SIG-M5 (cell line): ENCODE results near the gene ANKDD1B.

Experiments
- DNase-seq: peaks from one replicate; lab custom pipeline; 2025; lab: John Stamatoyannopoulos, UW

ANKDD1B gene

GRCh38 chr5:75706016-75706415, 94.8 kb downstream of the ANKDD1B start:
- DNase-seq, result no peak

- DNase-seq, result no peak
These were observed 95.5 kb downstream of the ANKDD1B start for GRCh38 chr5:75706775-75707174.

- DNase-seq, result no peak
These were observed 96.8 kb downstream of the ANKDD1B start for GRCh38 chr5:75707911-75708509.

- DNase-seq, result peak; percentile 22
These were observed 99.4 kb downstream of the ANKDD1B start for GRCh38 chr5:75710637-75711036.

GRCh38 chr5:75711151-75711550, 99.9 kb downstream of the ANKDD1B start:
- no peak for DNase-seq

GRCh38 chr5:75712091-75712490, 100.8 kb downstream of the ANKDD1B start:
- no peak for DNase-seq

- DNase-seq, result no peak
These were observed 105.4 kb downstream of the ANKDD1B start for GRCh38 chr5:75716715-75717081.

- peak; percentile 89 for DNase-seq
These were observed 106.0 kb downstream of the ANKDD1B start, which contains the start of gene POC5 for GRCh38 chr5:75717082-75717922. POC5 (minus strand) TSS chr5:75717437; CDS start chr5:75712937, 4,500 bp downstream.

- DNase-seq, result peak; percentile 7
These were observed 109.6 kb downstream of the ANKDD1B start for GRCh38 chr5:75720882-75721281.
